Urinary bladder (tissue), 4 donors: ENCODE measurements around the gene BTC. TPM values are rescaled to one million over a fixed set of nuclear protein-coding genes. Genes with fewer than 3 reads are reported as not detected.

Experiments
- DNase-seq: peaks from one replicate; pipeline ENCODE4 v3.0.0-alpha.2; 2015; ENCODE audit errors: extremely low spot score
- H3K27ac ChIP-seq: one replicate; pipeline ENCODE4 v1.5.1; 2013; ENCODE audit warnings: low read depth, mild to moderate bottlenecking, moderate library complexity
- H3K36me3 ChIP-seq: one replicate; pipeline ENCODE4 v1.6.1; 2013; ENCODE audit warnings: mild to moderate bottlenecking, moderate library complexity; ENCODE audit not compliant: insufficient read depth
- H3K4me1 ChIP-seq: one replicate; pipeline ENCODE4 v1.6.1; 2013; ENCODE audit warnings: mild to moderate bottlenecking, moderate library complexity; ENCODE audit not compliant: insufficient read depth
- H3K4me3 ChIP-seq: one replicate; pipeline ENCODE4 v1.5.1; 2013; ENCODE audit warnings: low read depth, low read length
- WGBS: extraction: QIAGEN DNeasy Blood & Tissue Kit; methylation state at CpG from one replicate; pipeline ENCODE4 v1.1.7; 2013; 5-methylcytosine and 5-hydroxymethylcytosine counted together
- polyA plus RNA-seq: library from polyadenylated mRNA; stranded (reverse); fragments of 200-250 nt; gene quantifications from one replicate; pipeline ENCODE4 v1.2.3, GENCODE V29; 2013
- total RNA-seq: library from RNA; depleted of rRNA; stranded (reverse); fragments of >200 nt; gene quantifications from one replicate; pipeline ENCODE4 v1.2.3, GENCODE V29; 2014
- donor health status: healthy with polysubstance abuse.
- donor health status: healthy.

BTC gene
- total and polyA plus RNA-seq, 2 donors: 7.1 to 11.5 TPM

- H3K4me1 ChIP-seq: no peaks in the 10 kb centered on the region
- DNase-seq: no peak
- no peak overlapping the region for H3K27ac ChIP-seq
- no peaks in the 10 kb centered on the region for H3K36me3 ChIP-seq
- no peak overlapping the region for H3K4me3 ChIP-seq
- 84% methylated on average over 1 of the region's 1 CpG for WGBS
Observed at GRCh38 chr4:74789518-74789917, 4.8 kb downstream of the BTC start.

DNA sequence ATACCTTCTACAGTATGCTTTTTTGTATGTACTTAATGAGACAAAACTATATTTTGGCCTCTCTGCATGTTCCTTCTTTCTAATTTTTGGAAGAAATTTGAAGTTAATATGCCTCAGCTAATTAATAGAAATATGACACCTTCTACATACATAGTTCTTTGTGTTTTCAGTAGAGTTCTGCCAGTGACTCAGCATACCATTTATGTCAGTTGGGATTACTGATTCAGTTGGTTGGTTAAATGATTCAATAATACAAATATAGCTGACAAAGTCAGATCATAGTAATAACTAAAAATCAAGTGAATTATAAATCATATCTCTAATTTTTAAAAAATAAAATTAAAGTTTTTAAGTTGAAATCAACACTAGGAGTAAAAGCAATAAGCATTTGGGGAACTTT lies 16.8 kb downstream of the BTC start:
- DNase-seq: no peak
- Histone ChIP-seq H3K27ac (no peak overlapping the region), H3K4me1 (no peaks in the 10 kb centered on the region), H3K4me3 (no peak overlapping the region), H3K36me3 (no peaks in the 10 kb centered on the region)

- Histone ChIP-seq H3K27ac (no peak overlapping the region), H3K36me3 (no peaks in the 10 kb centered on the region), H3K4me3 (no peak overlapping the region), H3K4me1 (no peaks in the 10 kb centered on the region)
- DNase-seq: no peak
- 82% methylated on average over 3 of the region's 3 CpGs for WGBS
Observed at GRCh38 chr4:74772783-74773182, 21.5 kb downstream of the BTC start.

DNA sequence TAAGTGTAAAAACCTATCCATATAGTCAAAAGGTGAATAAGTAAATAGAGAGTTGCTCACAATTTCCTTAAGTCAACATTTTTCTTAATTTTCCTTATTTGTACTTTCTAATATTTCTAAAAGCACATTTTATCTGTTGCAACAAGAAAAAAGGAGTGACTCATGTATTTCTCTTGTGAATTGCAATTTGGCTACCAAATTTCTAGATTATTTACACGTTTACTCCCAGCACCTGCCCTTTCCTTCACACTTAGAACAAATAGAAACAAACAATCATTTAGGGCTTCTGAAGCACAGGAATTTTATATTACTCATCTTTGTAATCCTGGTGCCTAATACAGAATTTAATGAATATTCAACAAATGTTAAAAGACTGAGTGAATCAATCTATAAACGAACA lies 22.2 kb downstream of the BTC start:
- WGBS: 85% methylated on average over 2 of the region's 2 CpGs
- no peaks in the 10 kb centered on the region for H3K4me1 ChIP-seq

DNA sequence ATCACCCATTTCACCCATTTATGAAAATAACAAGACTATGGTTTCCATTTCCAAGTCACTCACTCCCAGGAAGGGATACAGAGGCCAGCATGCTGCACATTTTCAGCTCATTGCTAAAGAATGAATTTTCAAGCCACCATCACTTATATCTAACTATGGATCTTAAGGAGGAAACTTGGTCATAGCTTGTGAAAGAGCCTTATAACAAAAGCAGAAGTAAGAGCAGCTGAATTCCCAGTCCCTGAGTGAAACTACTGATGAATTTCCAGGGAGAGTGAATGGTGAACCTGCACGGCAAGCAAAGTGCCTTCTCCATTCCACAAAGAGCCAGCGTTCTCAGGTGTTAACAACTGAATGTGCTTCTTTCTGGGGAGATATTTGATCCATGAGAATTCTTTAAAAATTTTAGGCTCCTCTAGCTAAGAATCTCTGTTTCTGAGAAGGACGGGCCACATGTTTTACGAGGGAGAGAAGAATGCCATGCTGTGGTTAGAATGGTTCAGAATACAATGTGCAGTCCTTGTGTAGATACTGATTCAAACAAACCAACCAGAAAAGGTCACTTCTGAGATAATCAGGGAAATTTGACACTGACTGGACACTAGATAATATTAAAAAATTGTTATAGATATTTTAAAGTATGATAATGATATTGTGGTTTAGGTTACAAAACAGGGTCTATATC lies 24.0 kb downstream of the BTC start:
- H3K4me3 ChIP-seq: no peak overlapping the region
- H3K27ac ChIP-seq: no peak overlapping the region
- H3K4me1 ChIP-seq: no peaks in the 10 kb centered on the region
- DNase-seq: no peak
- no peaks in the 10 kb centered on the region for H3K36me3 ChIP-seq
- 70% methylated on average over 4 of the region's 4 CpGs for WGBS

More for the DNA sequence above, 22.2 kb downstream of the BTC start:
- no peak for DNase-seq
- Histone ChIP-seq H3K27ac (no peak overlapping the region), H3K4me3 (no peak overlapping the region), H3K36me3 (no peaks in the 10 kb centered on the region)

DNA sequence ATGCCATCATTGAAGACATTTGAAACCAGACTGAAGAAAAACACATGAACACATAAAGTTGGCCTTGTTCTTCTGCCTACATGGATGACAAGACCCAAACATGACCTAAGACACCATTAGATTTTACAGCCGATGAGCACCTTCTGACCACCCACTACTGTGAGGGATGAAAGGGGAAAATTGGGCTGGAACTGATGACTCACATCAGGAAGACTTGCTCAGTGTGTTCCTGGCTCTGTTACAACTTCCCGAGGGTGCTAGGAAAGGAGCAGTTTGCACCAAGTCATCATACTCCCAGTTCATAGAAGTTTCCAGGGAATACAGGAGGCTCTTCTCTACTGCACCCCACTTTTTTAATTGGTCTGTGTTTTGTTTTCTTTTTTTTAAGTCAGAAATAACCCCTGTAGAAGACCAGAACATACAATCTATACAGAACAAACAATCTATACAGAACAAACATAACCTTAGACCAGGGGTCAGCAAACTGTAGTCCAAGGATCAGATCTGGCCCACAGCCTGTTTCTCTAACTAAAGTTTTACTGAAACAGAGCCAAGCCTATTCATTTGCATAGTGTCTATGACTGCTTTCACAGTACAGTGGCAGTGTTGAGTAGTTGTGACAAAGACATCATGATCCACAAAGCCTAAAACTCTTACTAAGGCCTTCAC lies 25.3 kb downstream of the BTC start:
- H3K36me3 ChIP-seq: no peaks in the 10 kb centered on the region
- H3K27ac ChIP-seq: no peak overlapping the region
- 48% methylated on average over 2 of the region's 2 CpGs for WGBS
- DNase-seq: no peak
- H3K4me1 ChIP-seq: no peaks in the 10 kb centered on the region
- no peak overlapping the region for H3K4me3 ChIP-seq

DNA sequence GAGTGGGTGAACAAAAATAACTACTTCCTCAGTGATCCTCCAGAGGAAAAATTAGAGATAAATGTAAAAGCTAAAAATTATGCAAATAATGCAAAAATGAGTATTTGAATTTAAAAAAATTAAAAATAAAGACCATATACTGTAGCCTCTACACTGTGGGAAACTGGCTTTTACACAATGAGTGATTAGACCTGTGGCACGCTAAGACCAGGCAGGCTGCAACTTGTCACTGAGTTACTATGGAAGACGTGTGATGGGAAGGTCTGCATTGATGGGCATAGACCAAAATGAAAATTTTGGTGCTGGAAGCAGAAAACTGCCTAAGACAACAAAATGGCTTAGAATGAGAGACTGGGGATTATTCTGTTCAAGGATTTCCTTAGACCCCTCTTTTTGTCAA lies 30.2 kb downstream of the BTC start:
- DNase-seq: no peak
- no peaks in the 10 kb centered on the region for H3K4me1 ChIP-seq
- no peak overlapping the region for H3K4me3 ChIP-seq
- no peaks in the 10 kb centered on the region for H3K36me3 ChIP-seq
- H3K27ac ChIP-seq: no peak overlapping the region
- 85% methylated on average over 2 of the region's 2 CpGs for WGBS

DNA sequence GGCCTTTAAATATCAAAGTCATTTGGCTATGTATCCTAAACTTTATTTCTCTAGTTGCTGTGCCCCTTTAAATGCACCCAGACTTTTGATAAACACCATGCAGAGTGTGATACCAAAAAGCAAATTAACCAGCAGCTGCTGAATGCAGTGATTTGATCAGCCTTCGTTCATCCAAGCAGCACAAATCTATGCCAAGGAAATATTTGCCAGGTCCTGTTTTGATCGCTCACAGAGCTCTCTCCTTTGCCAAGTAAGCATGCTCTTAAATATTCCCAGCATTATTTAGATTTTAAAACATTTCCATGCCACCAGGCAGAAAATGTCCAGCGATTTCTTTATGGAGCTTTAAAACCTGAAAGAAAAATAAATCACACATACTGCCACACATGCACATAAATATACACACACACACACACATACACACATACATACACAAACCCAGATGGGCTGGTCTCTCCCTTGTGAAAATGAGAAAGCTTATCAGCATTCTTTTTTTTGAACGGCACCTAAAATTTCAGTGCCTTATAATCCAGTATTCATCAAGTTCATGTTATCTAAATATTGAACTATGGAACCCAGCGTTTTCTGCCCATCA lies 35.7 kb downstream of the BTC start:
- DNase-seq: no peak
- 24% methylated on average over 5 of the region's 5 CpGs for WGBS
- Histone ChIP-seq H3K36me3 (peaks cover 3% of the 10 kb centered on the region), H3K4me3 (no peak overlapping the region), H3K27ac (no peak overlapping the region), H3K4me1 (peaks cover 2% of the 10 kb centered on the region)

DNA sequence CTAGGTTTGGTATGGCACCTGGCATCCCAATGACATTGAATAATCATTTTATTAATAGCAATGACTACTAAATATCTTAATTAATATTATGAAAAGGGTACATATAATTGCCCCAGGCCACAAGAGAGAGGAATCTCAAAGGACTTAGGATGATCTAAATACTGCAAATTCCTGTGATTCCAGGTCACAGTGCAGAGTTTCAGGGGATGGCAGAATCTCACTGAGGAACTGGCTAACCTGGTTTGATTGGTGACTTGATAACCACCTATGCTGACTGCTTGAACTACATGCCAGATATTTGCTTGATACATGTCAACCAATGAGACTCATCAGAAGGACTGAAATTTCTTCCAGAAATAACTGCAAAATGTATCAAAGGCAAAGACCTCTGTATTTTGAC lies 37.2 kb downstream of the BTC start:
- H3K36me3 ChIP-seq: peaks cover 3% of the 10 kb centered on the region
- H3K4me1 ChIP-seq: peaks cover 2% of the 10 kb centered on the region
- H3K27ac ChIP-seq: no peak overlapping the region
- no peak for DNase-seq
- no peak overlapping the region for H3K4me3 ChIP-seq

- Histone ChIP-seq H3K4me1 (peaks cover 2% of the 10 kb centered on the region), H3K36me3 (peaks cover 3% of the 10 kb centered on the region), H3K4me3 (no peak overlapping the region), H3K27ac (no peak overlapping the region)
- DNase-seq: no peak
- 59% methylated on average over 7 of the region's 7 CpGs for WGBS
Observed at GRCh38 chr4:74755486-74755885, 38.8 kb downstream of the BTC start.

GRCh38 chr4:74754218-74754617 lies 40.1 kb downstream of the BTC start:
- peaks cover 2% of the 10 kb centered on the region for H3K4me1 ChIP-seq
- peaks cover 3% of the 10 kb centered on the region for H3K36me3 ChIP-seq
- H3K4me3 ChIP-seq: no peak overlapping the region
- no peak for DNase-seq
- H3K27ac ChIP-seq: no peak overlapping the region

DNA sequence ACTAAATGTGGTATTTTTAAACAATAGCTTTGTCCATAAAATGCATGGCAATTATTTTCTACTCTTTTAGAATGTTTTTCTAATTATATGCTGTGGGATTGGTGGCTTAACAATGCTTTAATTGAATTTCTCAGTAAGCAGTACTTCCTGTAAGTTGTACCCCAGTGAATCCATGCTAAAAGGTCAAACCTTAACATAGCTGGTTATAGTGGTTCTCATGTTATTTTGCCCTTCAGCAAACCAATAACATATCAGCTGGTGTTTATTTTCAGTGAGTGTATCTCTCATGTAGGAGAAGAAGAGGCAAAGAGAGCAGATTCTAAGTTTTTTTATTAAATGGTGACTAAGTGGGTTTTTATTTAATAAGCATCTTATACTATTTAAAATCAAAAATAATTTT lies 41.5 kb downstream of the BTC start:
- DNase-seq: no peak

GRCh38 chr4:74751856-74752255 lies 42.5 kb downstream of the BTC start:
- H3K4me1 ChIP-seq: peaks cover 2% of the 10 kb centered on the region
- DNase-seq: no peak
- WGBS: 88% methylated on average over 1 of the region's 1 CpG
- no peak overlapping the region for H3K27ac ChIP-seq
- peaks cover 3% of the 10 kb centered on the region for H3K36me3 ChIP-seq
- no peak overlapping the region for H3K4me3 ChIP-seq

More for the DNA sequence above, 41.5 kb downstream of the BTC start:
- no peak overlapping the region for H3K4me3 ChIP-seq
- H3K36me3 ChIP-seq: peaks cover 3% of the 10 kb centered on the region
- H3K27ac ChIP-seq: no peak overlapping the region
- peaks cover 2% of the 10 kb centered on the region for H3K4me1 ChIP-seq

DNA sequence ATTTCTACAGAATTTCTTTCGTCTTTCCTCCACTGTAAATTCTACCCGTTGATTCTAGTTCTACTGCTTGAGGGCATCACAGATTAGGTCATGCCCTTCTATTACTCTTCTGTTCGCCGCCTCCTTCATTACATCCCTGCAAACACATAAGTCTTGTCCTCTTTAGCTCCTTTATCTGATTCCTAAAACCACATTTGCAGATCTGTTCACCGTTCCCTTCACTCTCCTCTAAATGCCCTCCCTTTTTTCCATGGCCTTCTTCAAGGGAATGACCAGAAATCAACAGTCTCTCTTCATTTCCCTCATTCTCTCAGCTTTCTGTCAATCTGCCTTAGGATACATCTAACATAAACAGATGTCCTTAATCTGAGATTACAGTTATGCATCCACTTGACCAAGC lies 43.1 kb downstream of the BTC start:
- H3K36me3 ChIP-seq: peaks cover 3% of the 10 kb centered on the region
- no peak overlapping the region for H3K27ac ChIP-seq
- H3K4me1 ChIP-seq: peaks cover 2% of the 10 kb centered on the region
- no peak for DNase-seq
- WGBS: 77% methylated on average over 5 of the region's 5 CpGs
- no peak overlapping the region for H3K4me3 ChIP-seq
